ENCODE measurements around the gene EGLN2. TPM values are rescaled to one million over a fixed set of nuclear protein-coding genes. Genes with fewer than 3 reads are reported as not detected.
A peak's percentile ranks its signal among the peaks of the same experiment; 100 is the strongest.
"Not testable (repeated sequence)": the region's sequence is repeated elsewhere in the genome, so short reads cannot be mapped to it uniquely, and the experiment has no call there.

Gene EGLN2
- total RNA-seq, 2 experiments from 2014 or later = 150 to 151 TPM

GRCh38 chr19:40826312-40826698, 27.3 kb downstream of the EGLN2 start:
- H3K27me3 ChIP-seq (ENCODE audit: control insufficient read depth in 1 of 2, insufficient read depth in 2 of 2, low read length in 2 of 2); H3K36me3 Mint-ChIP-seq (ENCODE audit: low read depth); DNase-seq; H3K36me3 ChIP-seq (ENCODE audit: insufficient read depth, low read length); H3K27ac ChIP-seq (ENCODE audit: low read depth in 1 of 2, low read length in 2 of 2); H3K4me3 Mint-ChIP-seq; H3K9me3 Mint-ChIP-seq; H3K9me3 ChIP-seq (ENCODE audit: control insufficient read depth in 1 of 2, insufficient read depth in 1 of 2, low read length in 2 of 2); CTCF ChIA-PET; H3K4me3 ChIP-seq (ENCODE audit: low read length); ATAC-seq (ENCODE audit: poor library complexity); H3K27me3 Mint-ChIP-seq: not testable (repeated sequence)
- intact Hi-C loops (cut with DNase I, micrococcal nuclease) = loop anchor here in 1 of 2 experiments (2.0 kb wide), 1 partner anchor 436 kb away; no protein-coding TSS in a partner anchor
- Mint-ChIP-seq H3K27ac (peak overlapping the region; percentile 85), H3K4me1 (ENCODE audit: low read depth) (peaks cover 23% of the 10 kb centered on the region)
- H3K4me1 ChIP-seq (ENCODE audit: insufficient read depth, low read length) = peaks cover 26% of the 10 kb centered on the region
- POLR2A ChIA-PET = interaction anchor here (0.6 to 1.5 kb wide), 4 partner anchors 28 to 436 kb away, joined by 3 to 8 read pairs (median 5); partner anchors contain the start of genes EGLN2 and RAB4B

GRCh38 chr19:40826699-40827385, 27.9 kb downstream of the EGLN2 start:
- Mint-ChIP-seq H3K27ac (peak overlapping the region; percentile 85), H3K4me1 (ENCODE audit: low read depth) (peaks cover 24% of the 10 kb centered on the region), H3K4me3 (peak overlapping the region; percentile 32)
- H3K9me3 Mint-ChIP-seq; H3K9me3 ChIP-seq (ENCODE audit: control insufficient read depth in 1 of 2, insufficient read depth in 1 of 2, low read length in 2 of 2); H3K36me3 ChIP-seq (ENCODE audit: insufficient read depth, low read length); H3K4me3 ChIP-seq (ENCODE audit: low read length); H3K27me3 ChIP-seq (ENCODE audit: control insufficient read depth in 1 of 2, insufficient read depth in 2 of 2, low read length in 2 of 2); H3K27me3 Mint-ChIP-seq; H3K36me3 Mint-ChIP-seq (ENCODE audit: low read depth); CTCF ChIA-PET: not testable (repeated sequence)
- POLR2A ChIA-PET = interaction anchor here (0.6 to 1.5 kb wide), 5 partner anchors 28 to 435 kb away, joined by 3 to 8 read pairs (median 4); partner anchors contain the start of genes EGLN2 and RAB4B
- ATAC-seq (ENCODE audit: poor library complexity) (peak; percentile 92), DNase-seq (peak; percentile 44 to 93 (median 65))
- peaks cover 26% of the 10 kb centered on the region for H3K4me1 ChIP-seq (ENCODE audit: insufficient read depth, low read length)
- H3K27ac ChIP-seq (ENCODE audit: low read depth in 1 of 2, low read length in 2 of 2) = peak overlapping the region in 1 of 2 donors; percentile 49
- intact Hi-C loops (cut with DNase I, micrococcal nuclease) = loop anchor here in 1 of 2 experiments (2.0 kb wide), 1 partner anchor 436 kb away; no protein-coding TSS in a partner anchor

GRCh38 chr19:40827386-40828247, 28.6 kb downstream of the EGLN2 start:
- H3K4me3 ChIP-seq (ENCODE audit: low read length) = no peak overlapping the region
- ChIA-PET POLR2A (interaction anchor here (1.0 to 1.5 kb wide), 5 partner anchors 21 to 143 kb away, joined by 3 to 8 read pairs (median 4); partner anchors contain the start of genes EGLN2 and RAB4B), CTCF (interaction anchor here (1.4 kb wide), 1 partner anchor 193 kb away, joined by 4 read pairs; no protein-coding TSS in a partner anchor)
- Mint-ChIP-seq H3K27me3 (no peaks in the 10 kb centered on the region), H3K36me3 (ENCODE audit: low read depth) (peaks cover 9% of the 10 kb centered on the region), H3K4me1 (ENCODE audit: low read depth) (peaks cover 30% of the 10 kb centered on the region), H3K9me3 (peaks cover 3% of the 10 kb centered on the region), H3K4me3 (peak overlapping the region; percentile 32), H3K27ac (peak overlapping the region; percentile 85)
- H3K27ac ChIP-seq (ENCODE audit: low read depth in 1 of 2, low read length in 2 of 2) = peak overlapping the region in 1 of 2 donors; percentile 49
- DNase-seq (peak in 1 of 14 experiments; percentile 9), ATAC-seq (ENCODE audit: poor library complexity) (no peak)
- no peaks in the 10 kb centered on the region for H3K9me3 ChIP-seq (ENCODE audit: control insufficient read depth in 1 of 2, insufficient read depth in 1 of 2, low read length in 2 of 2)
- no peaks in the 10 kb centered on the region for H3K27me3 ChIP-seq (ENCODE audit: control insufficient read depth in 1 of 2, insufficient read depth in 2 of 2, low read length in 2 of 2)
- intact Hi-C loops (cut with DNase I, micrococcal nuclease) = loop anchor here in 1 of 2 experiments (2.0 kb wide), 1 partner anchor 435 kb away; no protein-coding TSS in a partner anchor
- peaks cover 2% of the 10 kb centered on the region for H3K36me3 ChIP-seq (ENCODE audit: insufficient read depth, low read length)
- no peak for TF ChIP-seq CTCF (IDR thresholded peaks at IDR 0.05)
- peaks cover 26% of the 10 kb centered on the region for H3K4me1 ChIP-seq (ENCODE audit: insufficient read depth, low read length)

Measured in CD4-positive, alpha-beta T cell (primary cell).